Activated naive CD4-positive, alpha-beta T cell treated with anti-CD3 and anti-CD28 coated beads, Interleukin-2, amount 10 ng/mL, durations not matched to agents 7 days and 5 days (primary cell): ENCODE data around the gene UBE2J2.

Experiments
- CTCF ChIA-PET: fragments of 350-600 bp; sonication (Branson Sonifier 250); formaldehyde crosslinking; loops from one replicate; lab custom pipeline; 2021; ENCODE audit warnings: antibody characterized with exemption; lab: Charles Lee
- DNase-seq: peaks from one replicate; pipeline ENCODE4 v3.0.0-alpha.2; 2020
- H3K27ac Mint-ChIP-seq: one replicate; pipeline ENCODE4 v1.8.0; 2021; ENCODE audit warnings: mild to moderate bottlenecking, moderate library complexity, mixed read lengths
- H3K27me3 Mint-ChIP-seq: one replicate; pipeline ENCODE4 v1.8.0; 2021; ENCODE audit warnings: mild to moderate bottlenecking, mixed read lengths
- H3K36me3 Mint-ChIP-seq: one replicate; pipeline ENCODE4 v1.8.0; 2021; ENCODE audit warnings: mixed read lengths
- H3K4me1 Mint-ChIP-seq: one replicate; pipeline ENCODE4 v1.8.0; 2021; ENCODE audit warnings: mixed read lengths
- H3K4me3 Mint-ChIP-seq: one replicate; pipeline ENCODE4 v1.8.0; 2021; ENCODE audit warnings: mild to moderate bottlenecking, moderate library complexity, mixed read lengths
- H3K9me3 Mint-ChIP-seq: one replicate; pipeline ENCODE4 v1.8.0; 2021; ENCODE audit warnings: mixed read lengths

Gene UBE2J2

DNA sequence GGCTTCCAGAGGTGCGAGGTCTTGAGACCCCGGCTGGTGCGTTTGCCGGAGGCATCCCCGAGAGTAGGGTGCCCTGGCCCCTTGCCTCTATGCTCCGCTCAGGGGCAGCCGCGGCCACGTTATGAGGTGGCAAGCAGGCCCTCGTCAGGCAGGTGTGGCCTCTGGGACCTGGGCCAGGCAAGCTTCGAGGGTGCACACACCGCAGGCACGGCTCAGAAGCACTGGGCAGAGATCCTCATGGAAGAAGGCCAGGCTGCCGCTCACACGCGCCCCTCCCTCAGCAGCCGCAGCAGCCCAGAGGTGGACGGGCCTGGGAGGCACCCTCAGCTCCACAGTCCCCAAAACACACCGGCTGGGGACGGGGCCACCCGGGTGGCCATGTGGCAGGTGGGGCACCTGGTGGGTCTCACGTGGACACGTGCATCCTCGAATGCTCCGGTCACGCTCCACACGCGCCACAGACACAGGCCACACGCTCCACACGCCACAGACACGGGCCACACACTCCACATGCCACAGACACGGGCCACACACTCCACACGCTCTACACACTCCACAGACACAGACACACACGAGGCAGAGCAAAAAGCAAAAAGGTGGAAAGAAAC, 48.3 kb downstream of the UBE2J2 start:
- CTCF ChIA-PET: no interaction called here
- Mint-ChIP-seq H3K27ac (no peak overlapping the region), H3K9me3 (no peaks in the 10 kb centered on the region), H3K4me3 (no peak overlapping the region), H3K4me1 (peaks cover 12% of the 10 kb centered on the region), H3K36me3 (peaks cover 50% of the 10 kb centered on the region), H3K27me3 (no peaks in the 10 kb centered on the region)
- DNase-seq: no peak

DNA sequence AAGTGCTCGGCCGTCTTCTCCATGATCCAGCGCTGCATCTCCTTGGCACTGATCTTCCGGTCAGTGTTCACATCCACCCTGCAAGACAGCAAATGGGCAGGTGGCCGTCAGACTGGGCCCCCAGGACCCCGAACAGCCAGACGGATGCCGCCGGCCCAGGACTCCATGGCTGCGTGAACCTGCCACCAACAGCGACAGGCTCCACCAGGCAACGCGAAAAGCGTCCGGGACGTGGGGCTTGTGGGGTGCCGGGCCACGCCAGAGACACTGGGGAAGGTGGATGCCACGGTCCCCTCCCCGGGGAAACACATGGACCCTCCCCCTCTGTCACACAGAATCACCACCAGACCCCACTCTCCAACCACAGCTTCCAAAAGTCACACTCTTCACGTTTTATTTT, 49.8 kb downstream of the UBE2J2 start:
- CTCF ChIA-PET: no interaction called here
- peaks cover 44% of the 10 kb centered on the region for H3K36me3 Mint-ChIP-seq

DNA sequence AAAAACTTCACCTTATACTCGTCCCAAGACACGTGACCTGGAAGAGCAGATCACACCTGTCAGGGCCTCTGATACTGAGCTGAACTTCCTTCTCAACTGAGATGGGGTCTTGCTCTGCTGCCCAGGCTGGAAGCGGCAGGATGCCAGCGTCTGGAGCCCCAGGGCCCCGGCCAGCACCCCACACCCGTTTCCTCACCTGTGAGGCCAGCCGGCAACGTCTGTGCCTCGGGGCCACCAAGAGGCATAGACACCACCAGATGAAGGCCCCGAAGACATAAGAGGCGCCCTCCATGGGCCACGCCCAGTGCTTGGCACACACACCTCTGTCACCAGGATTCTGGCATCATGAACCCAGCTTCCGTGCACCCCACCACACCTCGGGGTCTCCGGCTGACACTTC, 50.3 kb downstream of the UBE2J2 start:
- no peak for DNase-seq
- Mint-ChIP-seq H3K27me3 (no peaks in the 10 kb centered on the region), H3K36me3 (peaks cover 42% of the 10 kb centered on the region), H3K4me3 (no peak overlapping the region), H3K4me1 (peaks cover 4% of the 10 kb centered on the region), H3K27ac (peak overlapping the region; percentile 80), H3K9me3 (no peaks in the 10 kb centered on the region)
- CTCF ChIA-PET: no interaction called here

More for the DNA sequence above, 49.8 kb downstream of the UBE2J2 start:
- Mint-ChIP-seq H3K4me3 (no peak overlapping the region), H3K4me1 (peaks cover 4% of the 10 kb centered on the region), H3K27ac (no peak overlapping the region), H3K9me3 (no peaks in the 10 kb centered on the region), H3K27me3 (no peaks in the 10 kb centered on the region)
- DNase-seq: no peak

DNA sequence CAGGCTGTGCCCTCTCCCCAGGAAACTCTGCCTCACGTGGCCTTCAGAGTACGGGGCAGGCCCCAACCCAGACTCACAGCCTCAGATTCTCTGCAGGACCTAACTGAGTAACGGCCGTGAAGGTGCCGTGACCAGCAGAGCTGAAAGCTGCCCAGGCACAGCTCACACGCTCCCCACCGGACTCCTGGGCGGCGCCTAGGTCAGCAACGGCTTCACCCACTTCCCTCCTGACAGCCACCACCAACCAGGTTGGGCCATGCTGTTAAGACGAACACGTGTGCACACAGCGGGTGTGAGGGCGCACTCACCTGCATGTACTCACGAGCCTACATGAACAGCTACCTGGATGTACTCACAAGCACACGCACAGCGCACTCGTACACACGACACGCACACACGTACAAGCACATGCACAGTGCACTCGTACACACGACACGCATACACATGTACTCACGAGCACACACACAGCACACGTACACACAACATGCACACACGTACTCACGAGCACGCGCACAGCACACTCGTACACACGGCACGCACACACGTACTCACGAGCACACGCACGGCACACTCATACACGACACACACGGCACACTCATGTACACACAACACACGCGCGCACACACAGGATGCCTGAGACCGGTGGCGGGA, 51.0 kb downstream of the UBE2J2 start:
- no peak for DNase-seq
- Mint-ChIP-seq H3K4me3 (no peak overlapping the region), H3K9me3 (no peaks in the 10 kb centered on the region), H3K27ac (peak overlapping the region; percentile 80), H3K36me3 (peaks cover 46% of the 10 kb centered on the region), H3K4me1 (peaks cover 5% of the 10 kb centered on the region), H3K27me3 (no peaks in the 10 kb centered on the region)
- CTCF ChIA-PET: no interaction called here

DNA sequence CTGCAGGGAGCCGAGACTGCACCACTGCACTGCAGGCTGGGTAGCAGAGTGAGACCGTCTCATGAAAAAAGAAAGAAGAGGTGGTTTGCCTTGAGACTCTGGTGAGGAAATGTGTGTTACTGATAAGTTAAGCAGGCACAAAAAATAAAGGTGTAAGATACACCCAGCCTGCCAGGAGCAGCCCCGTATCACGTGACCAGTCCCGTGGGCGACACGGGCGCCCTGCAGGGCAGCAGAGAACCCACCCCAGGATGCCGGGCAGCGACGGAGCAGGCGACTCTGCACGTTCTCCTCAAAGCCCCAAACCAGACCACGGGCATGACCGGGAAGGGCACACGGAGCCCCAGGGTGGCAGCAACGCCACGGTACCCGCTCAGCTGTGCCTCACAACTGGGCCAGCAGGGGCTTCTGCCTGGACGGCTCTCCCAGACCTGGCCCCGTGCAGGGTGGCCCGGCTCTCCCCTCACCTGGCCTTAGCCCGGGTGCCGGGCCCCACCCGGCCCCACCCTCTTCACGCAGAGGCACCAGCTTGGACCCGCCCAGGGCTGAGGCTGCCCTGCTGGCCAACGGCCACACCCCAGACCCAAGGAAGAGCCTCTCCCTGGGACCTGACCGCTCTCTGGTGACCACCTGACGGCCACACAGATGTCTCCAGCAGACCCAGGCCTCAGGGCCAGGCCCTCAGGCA, 51.6 kb downstream of the UBE2J2 start:
- Mint-ChIP-seq H3K4me1 (peaks cover 6% of the 10 kb centered on the region), H3K36me3 (peaks cover 49% of the 10 kb centered on the region)

DNA sequence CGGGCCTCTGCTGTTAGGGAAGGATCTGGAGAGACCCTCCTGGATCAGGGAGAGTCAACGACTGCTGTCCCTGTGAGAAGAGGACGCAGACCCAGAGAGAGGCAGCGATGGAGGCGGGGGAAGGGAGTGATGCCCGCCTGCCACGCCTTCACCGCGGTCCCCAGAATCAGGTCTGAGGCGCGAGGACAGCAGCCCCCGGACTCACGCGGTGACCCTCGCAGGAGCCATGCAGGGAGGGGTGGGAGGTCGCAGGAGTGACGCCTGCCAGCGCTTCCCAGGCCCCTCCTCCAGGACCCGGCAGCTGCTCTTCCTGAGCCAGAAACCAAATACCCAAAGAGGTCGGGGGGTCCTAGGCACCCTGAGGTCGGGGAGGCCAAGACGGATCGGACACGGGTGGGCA, 53.5 kb downstream of the UBE2J2 start:
- peak overlapping the region; percentile 31 for H3K27ac Mint-ChIP-seq
- no peak overlapping the region for H3K4me3 Mint-ChIP-seq
- peaks cover 48% of the 10 kb centered on the region for H3K36me3 Mint-ChIP-seq
- H3K4me1 Mint-ChIP-seq: peaks cover 13% of the 10 kb centered on the region
- H3K27me3 Mint-ChIP-seq: no peaks in the 10 kb centered on the region
- H3K9me3 Mint-ChIP-seq: no peaks in the 10 kb centered on the region
- CTCF ChIA-PET: no interaction called here
- no peak for DNase-seq

More for the DNA sequence above, 51.6 kb downstream of the UBE2J2 start:
- H3K27me3 Mint-ChIP-seq: no peaks in the 10 kb centered on the region
- CTCF ChIA-PET: no interaction called here
- no peak overlapping the region for H3K4me3 Mint-ChIP-seq
- no peak overlapping the region for H3K27ac Mint-ChIP-seq
- no peaks in the 10 kb centered on the region for H3K9me3 Mint-ChIP-seq
- DNase-seq: no peak

DNA sequence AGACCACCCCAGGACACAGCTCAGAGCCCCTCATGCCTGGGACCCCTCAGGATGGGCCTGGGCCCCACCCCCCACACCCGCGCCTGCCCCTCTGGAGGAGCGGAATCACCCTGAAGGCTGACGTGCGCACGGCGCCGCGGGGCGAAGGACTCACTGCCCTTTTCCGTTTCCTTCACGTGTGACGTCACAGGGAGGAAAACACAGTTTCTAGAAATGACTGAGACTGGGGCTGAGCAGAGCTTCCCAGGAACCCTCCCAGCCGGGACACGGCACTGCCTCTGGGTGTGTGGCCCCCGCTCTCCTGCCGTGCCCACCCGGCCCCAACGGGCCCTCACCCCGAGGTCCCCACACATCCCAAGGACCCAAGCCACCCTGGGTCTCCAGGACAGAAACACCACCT, 54.3 kb downstream of the UBE2J2 start:
- H3K36me3 Mint-ChIP-seq: peaks cover 42% of the 10 kb centered on the region
- H3K4me1 Mint-ChIP-seq: peaks cover 21% of the 10 kb centered on the region
- DNase-seq: no peak
- H3K4me3 Mint-ChIP-seq: no peak overlapping the region
- no peak overlapping the region for H3K27ac Mint-ChIP-seq
- CTCF ChIA-PET: no interaction called here
- no peaks in the 10 kb centered on the region for H3K27me3 Mint-ChIP-seq
- H3K9me3 Mint-ChIP-seq: no peaks in the 10 kb centered on the region

DNA sequence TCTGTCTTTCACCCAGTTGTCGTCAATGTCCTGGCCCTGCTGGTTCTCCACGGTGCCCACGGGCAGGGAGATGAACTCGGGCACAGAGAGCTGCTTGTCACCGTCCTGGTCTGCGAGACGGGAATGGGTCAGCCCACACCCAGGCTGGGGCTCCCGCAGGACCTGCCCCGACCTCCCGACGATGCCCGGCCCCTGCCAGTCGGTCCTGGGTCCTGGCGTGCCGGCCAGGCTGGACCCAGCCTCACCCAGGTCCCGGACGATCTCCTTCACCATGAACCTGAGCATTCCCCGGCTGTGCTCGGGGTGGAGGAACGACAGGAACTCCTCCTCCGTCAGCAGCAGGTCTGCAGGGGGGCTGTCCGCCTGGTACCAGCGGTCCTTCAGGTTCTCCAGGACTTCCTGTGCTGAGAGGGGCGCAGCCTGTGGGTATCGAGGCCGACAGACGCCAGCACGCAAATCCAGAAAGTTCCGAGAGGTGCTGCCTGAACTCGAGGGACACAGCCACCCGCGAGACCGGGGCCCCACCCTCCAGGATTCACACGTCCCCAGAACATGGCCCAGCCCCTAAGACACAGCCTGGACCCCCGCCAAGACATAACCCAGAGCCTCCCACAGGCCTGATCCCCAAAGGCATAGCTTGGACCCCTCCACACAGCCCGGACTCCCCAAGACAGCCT, 55.0 kb downstream of the UBE2J2 start:
- Mint-ChIP-seq H3K4me1 (peaks cover 26% of the 10 kb centered on the region), H3K9me3 (no peaks in the 10 kb centered on the region), H3K27ac (no peak overlapping the region), H3K36me3 (peaks cover 39% of the 10 kb centered on the region), H3K27me3 (no peaks in the 10 kb centered on the region), H3K4me3 (no peak overlapping the region)
- DNase-seq: no peak
- CTCF ChIA-PET: no interaction called here

DNA sequence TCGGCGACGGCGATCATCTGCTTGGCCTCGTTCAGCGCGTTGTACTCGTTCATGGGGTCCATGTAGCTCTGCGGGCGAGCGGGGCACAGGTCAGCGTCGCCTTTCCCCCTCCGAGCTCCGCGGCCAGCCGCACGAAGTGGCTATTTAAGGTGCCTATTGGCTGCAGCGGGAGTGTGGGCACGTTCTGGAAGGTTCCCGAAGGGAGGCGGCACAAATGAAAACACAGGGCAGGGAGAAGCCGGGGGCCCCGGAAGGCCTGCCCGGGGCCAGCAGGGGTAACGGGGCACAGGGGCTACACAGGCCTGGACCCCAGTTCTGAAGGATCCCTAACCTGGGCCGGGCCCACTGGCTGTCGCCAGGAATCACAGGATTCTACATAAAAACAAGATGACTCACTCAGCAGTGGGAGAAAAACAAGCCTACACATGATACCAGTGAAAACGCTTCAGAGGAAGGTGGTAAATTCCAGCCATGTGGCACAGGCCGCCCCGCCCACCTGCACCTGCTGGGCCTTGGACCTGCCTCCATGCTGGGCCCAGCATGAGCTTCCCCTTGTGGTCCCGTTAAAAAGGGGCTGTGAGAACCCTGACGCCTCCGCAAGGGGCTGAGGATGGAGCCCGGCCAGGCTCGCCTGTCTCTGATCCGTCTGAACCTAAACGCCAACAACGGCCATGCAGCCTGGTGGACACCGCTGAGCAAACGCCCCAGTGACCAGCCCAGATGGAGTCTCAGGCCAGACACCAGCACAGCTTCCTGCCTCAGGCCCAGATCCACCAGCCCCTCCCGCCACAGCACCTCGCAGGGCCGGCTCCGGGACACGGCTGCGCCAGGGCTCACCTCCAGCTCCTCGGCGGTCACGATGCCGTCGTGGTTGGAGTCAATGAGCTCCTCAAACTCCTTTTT, 55.8 kb downstream of the UBE2J2 start:
- Mint-ChIP-seq H3K27ac (no peak overlapping the region), H3K9me3 (no peaks in the 10 kb centered on the region), H3K27me3 (no peaks in the 10 kb centered on the region), H3K4me1 (peaks cover 27% of the 10 kb centered on the region), H3K36me3 (peaks cover 33% of the 10 kb centered on the region), H3K4me3 (no peak overlapping the region)
- CTCF ChIA-PET: no interaction called here
- no peak for DNase-seq

DNA sequence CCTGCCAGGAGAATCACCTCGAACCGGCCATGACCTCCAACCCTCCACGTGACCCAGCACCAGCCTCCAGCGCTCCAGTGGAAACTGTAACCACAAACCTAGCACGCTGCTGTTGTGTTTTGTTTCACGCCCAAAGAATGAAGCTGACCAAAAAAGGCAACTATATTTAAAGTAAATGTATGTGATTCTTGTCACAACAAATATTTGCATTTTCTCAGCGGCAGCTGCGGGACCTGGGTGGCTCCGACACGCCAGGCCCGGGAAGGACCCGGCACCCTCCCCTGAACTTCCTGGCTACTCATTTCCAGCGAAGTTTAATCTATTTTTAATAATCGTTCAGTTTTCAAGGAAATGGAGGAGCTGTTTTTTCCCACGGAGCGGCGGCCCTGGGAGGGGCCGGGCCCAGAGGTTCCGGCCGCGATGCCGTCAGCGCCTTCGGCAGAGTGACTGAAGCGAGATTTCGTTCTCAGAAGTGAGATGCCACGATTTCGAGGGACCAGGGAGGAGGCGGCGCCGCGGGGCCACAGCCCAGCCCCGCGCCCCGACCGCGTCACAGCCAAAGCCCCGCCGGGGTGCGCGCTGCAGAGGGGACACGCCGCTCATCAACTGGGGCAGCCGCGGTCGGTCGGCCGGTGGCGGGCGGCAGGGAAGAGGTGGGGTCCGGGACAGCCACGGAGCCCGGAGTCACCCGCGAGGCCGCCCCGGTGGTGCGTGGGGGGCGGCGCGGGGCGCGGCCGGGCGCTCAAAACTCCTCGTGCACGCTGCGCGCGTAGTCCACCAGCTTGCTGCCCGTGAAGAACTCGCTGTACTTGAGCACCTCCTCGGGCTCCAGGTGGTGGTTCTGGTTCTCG, 56.7 kb downstream of the UBE2J2 start:
- DNase-seq: no peak
- H3K36me3 Mint-ChIP-seq: peaks cover 30% of the 10 kb centered on the region
- H3K4me3 Mint-ChIP-seq: no peak overlapping the region
- peaks cover 27% of the 10 kb centered on the region for H3K4me1 Mint-ChIP-seq
- no peaks in the 10 kb centered on the region for H3K9me3 Mint-ChIP-seq
- H3K27me3 Mint-ChIP-seq: no peaks in the 10 kb centered on the region
- CTCF ChIA-PET: interaction anchor here (3.5 kb wide), 1 partner anchor 95 kb away, joined by 14 read pairs; no protein-coding TSS in a partner anchor
- H3K27ac Mint-ChIP-seq: peak overlapping the region; percentile 62

DNA sequence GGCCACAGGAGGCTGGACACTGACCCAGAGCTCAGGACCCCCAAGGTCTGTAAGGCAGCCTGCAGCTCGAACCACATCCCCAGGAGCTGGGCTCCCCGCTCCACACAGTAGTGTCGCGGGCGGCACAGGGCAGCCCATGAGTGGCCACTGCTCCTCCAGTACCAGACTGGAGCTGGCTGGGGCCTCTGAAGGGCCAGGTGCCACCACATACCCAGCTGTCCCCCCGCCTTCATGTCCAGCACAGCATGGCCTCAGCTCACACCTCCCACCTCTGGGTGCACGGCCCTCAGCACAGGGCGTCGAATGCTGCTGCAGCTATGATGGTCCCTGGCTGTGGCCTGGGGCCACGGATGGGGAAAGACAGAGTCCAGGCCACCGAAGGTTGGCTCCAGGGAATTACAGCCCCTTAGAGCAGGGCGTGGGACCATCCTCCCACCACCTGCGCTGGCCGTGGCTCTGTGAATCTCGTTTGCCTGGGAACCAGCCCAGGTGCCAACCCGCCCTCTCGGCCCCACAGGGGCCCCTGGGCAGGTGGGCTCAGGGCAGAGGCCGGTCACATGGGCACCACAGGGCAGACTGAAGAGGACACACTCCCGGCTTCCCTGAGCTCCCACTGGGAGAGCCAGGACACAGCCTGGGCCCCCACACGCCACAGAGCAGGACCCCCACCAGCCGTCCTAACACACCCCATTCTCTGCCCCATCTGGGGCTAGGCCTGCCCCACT, 57.6 kb downstream of the UBE2J2 start:
- Mint-ChIP-seq H3K4me1 (peaks cover 29% of the 10 kb centered on the region), H3K36me3 (peaks cover 24% of the 10 kb centered on the region), H3K9me3 (no peaks in the 10 kb centered on the region), H3K27me3 (no peaks in the 10 kb centered on the region), H3K27ac (peak overlapping the region; percentile 62), H3K4me3 (no peak overlapping the region)
- CTCF ChIA-PET: interaction anchor here (0.8 to 3.5 kb wide), 3 partner anchors 15 to 94 kb away, joined by 3 to 14 read pairs (median 3); no protein-coding TSS in a partner anchor
- no peak for DNase-seq

DNA sequence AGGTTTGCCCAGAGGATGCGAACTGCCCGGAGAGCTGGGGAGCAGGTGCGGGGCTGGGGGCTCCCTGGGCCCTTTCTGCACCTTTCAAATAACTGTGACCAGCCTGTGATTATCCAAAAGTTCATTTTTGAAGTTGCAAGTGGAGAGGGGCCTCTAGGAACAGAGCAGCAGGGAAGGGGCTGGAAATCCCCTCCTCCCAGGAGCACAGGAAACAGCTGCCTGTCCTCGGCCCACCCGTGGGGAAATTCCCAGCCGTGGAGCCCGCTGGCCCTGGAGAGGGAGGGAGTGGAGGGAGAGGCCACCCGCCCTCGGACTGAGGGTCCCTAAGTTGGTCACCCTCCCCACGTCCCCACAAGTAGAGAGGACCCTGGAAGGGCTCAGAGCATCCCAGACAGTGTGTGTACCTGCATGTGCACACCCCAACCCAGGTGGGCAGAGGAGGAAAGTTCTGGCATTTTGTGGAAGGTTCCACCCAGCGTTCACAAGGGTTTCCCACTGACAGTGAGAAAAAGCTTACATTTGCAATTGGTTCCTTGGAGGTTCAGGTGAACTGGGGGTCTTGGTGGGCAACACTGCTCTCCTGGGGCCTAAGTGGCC, 58.5 kb downstream of the UBE2J2 start:
- peaks cover 8% of the 10 kb centered on the region for H3K27me3 Mint-ChIP-seq
- peaks cover 17% of the 10 kb centered on the region for H3K36me3 Mint-ChIP-seq
- H3K4me1 Mint-ChIP-seq: peaks cover 29% of the 10 kb centered on the region
- no peaks in the 10 kb centered on the region for H3K9me3 Mint-ChIP-seq
- CTCF ChIA-PET: interaction anchor here (1.4 to 3.5 kb wide), 2 partner anchors 19 to 93 kb away, joined by 3 to 14 read pairs; no protein-coding TSS in a partner anchor
- no peak overlapping the region for H3K4me3 Mint-ChIP-seq
- H3K27ac Mint-ChIP-seq: no peak overlapping the region
- DNase-seq: no peak
